ENCODE results near the gene TRAPPC3.
"Not testable (repeated sequence)": the region's sequence is repeated elsewhere in the genome, so short reads cannot be mapped to it uniquely, and the experiment has no call there.

- not testable (repeated sequence) for TF ChIP-seq CTCF (conservative IDR thresholded peaks at IDR 0.05; ENCODE audit: low read length); EZH2phosphoT487 (IDR thresholded peaks at IDR 0.05; ENCODE audit: borderline replicate concordance)
Measured at GRCh38 chr1:36158827-36159252, 9.6 kb upstream of the TRAPPC3 start.

Data from Loucy (cell line).